ENCODE data around the gene HS6ST2. TPM values are rescaled to one million over a fixed set of nuclear protein-coding genes. Genes with fewer than 3 reads are reported as not detected.
"Not testable (repeated sequence)": the region's sequence is repeated elsewhere in the genome, so short reads cannot be mapped to it uniquely, and the experiment has no call there.

The HS6ST2 gene
- total and polyA plus RNA-seq, 3 donors from 2014 or later, result 3.7 to 13.3 (median 7.6) TPM

DNA sequence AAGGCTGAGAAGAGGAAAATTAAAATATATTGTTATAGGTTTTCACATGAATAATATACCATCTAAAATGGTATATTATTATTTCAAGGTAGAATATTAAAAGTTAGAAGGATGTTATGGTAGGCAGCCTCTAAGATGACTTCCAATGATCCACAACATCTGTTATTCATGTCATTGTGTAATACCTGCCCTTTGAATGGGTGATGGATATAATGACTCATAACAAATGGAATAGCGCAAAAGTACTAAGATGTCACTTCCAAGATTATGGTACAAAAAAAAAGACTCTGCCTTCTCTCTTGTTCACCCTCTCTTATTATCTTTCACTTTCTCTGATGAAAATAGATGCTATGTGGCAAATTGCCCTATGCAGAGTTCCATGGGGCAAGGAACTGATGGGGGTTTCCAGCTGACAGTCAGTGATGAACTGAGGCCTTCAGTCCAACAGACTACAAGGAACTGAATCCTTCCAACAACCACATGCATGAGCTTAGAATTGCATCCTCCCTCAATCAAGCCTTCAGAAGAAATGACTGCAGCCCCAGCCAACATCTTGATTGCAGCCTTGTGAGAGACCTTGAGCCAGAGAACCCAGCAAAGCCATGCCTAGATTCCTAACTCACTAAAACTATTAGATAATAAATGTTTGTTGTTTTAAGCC, 57.7 kb downstream of the HS6ST2 start:
- Histone ChIP-seq H3K36me3 (ENCODE audit: low read depth, missing control alignments) (no peaks in the 10 kb centered on the region), H3K9me3 (no peaks in the 10 kb centered on the region), H3K27ac (no peak overlapping the region), H3K27me3 (no peaks in the 10 kb centered on the region), H3K4me3 (no peak overlapping the region), H3K4me1 (no peaks in the 10 kb centered on the region)
- 93 to 94% methylated on average over 1 of the region's 1 CpG for WGBS, 2 donors
- intact Hi-C loops (cut with DNase I; ENCODE audit: low total_unique reads), result no loop called here
- no peak for TF ChIP-seq POLR2A (IDR thresholded peaks at IDR 0.05)
- DNase-seq, result no peak

DNA sequence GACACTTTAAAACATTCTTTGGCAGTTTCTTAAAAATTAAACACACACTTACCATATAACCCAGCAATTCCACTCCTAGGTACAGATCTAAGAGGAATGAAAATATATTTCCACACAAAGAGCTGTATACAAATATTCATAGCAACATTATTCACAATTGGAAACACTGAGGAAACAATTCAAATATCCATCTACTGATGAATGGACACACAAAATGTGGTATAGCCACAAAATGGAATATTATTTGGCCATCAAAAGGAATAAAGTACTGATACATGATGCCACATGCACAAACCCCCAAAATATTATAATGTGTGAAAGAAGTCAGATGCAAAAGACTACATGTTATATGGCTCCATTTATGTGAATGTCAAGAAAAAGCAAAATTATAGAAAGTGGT, 70.9 kb downstream of the HS6ST2 start:
- no peak for TF ChIP-seq POLR2A (IDR thresholded peaks at IDR 0.05)
- TF ChIP-seq, protein P1, sequence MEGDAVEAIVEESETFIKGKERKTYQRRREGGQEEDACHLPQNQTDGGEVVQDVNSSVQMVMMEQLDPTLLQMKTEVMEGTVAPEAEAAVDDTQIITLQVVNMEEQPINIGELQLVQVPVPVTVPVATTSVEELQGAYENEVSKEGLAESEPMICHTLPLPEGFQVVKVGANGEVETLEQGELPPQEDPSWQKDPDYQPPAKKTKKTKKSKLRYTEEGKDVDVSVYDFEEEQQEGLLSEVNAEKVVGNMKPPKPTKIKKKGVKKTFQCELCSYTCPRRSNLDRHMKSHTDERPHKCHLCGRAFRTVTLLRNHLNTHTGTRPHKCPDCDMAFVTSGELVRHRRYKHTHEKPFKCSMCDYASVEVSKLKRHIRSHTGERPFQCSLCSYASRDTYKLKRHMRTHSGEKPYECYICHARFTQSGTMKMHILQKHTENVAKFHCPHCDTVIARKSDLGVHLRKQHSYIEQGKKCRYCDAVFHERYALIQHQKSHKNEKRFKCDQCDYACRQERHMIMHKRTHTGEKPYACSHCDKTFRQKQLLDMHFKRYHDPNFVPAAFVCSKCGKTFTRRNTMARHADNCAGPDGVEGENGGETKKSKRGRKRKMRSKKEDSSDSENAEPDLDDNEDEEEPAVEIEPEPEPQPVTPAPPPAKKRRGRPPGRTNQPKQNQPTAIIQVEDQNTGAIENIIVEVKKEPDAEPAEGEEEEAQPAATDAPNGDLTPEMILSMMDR (IDR thresholded peaks at IDR 0.05), result no peak
- no peaks in the 10 kb centered on the region for H3K36me3 ChIP-seq (ENCODE audit: low read depth, missing control alignments)
- intact Hi-C loops (cut with DNase I; ENCODE audit: low total_unique reads), result no loop called here
- H3K4me3 ChIP-seq, result no peak overlapping the region
- H3K27me3 ChIP-seq, result no peaks in the 10 kb centered on the region
- H3K9me3 ChIP-seq, result no peaks in the 10 kb centered on the region
- no peak for DNase-seq
- no peaks in the 10 kb centered on the region for H3K4me1 ChIP-seq
- H3K27ac ChIP-seq, result no peak overlapping the region

DNA sequence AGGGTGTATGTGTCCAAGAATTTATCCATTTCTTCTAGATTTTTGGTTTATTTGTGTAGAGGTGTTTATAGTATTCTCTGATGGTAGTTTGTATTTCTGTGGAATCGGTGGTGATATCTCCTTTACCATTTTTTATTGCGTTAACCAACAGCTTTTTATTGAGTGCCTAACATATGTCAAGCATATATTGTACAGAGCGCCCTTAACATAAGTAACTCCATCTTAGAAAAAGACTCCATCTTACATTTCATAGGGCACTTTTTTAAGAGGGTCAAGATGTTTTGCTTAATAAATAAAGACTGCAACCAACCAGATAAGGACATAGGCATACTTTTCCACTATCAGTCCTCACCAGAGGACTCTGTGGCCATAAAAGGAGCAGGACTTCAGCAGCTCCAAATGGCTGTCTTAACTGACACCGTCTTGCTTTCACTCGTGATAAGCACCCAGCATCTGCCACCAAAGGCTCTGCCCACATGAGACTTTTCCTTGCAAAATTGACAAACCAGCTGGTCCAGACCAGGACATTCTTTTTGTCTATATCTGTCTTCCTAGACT, 75.0 kb downstream of the HS6ST2 start:
- no peaks in the 10 kb centered on the region for H3K36me3 ChIP-seq (ENCODE audit: low read depth, missing control alignments)
- H3K27me3 ChIP-seq, result no peaks in the 10 kb centered on the region
- DNase-seq, result no peak
- TF ChIP-seq POLR2A (IDR thresholded peaks at IDR 0.05), result no peak
- TF ChIP-seq, protein P1 (IDR thresholded peaks at IDR 0.05), result no peak
- H3K27ac ChIP-seq, result no peak overlapping the region
- H3K4me1 ChIP-seq, result no peaks in the 10 kb centered on the region
- no peak overlapping the region for H3K4me3 ChIP-seq
- 87 to 93% methylated on average over 5 of the region's 5 CpGs for WGBS, 2 donors
- H3K9me3 ChIP-seq, result no peaks in the 10 kb centered on the region
- intact Hi-C loops (cut with DNase I; ENCODE audit: low total_unique reads), result no loop called here

DNA sequence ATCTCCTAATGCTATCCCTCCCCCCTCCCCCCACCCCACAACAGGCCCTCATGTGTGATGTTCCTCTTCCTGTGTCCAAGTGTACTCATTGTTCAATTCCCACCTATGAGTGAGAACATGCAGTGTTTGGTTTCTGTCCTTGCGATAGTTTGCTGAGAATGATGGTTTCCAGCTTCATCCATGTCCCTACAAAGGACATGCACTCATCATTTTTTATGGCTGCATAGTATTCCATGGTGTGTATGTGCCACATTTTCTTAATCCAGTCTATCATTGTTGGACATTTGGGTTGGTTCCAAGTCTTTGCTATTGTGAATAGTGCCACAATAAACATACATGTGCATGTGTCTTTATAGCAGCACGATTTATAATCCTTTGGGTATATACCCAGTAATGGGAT, 77.7 kb downstream of the HS6ST2 start:
- H3K4me3 ChIP-seq; H3K27ac ChIP-seq; H3K4me1 ChIP-seq; H3K36me3 ChIP-seq (ENCODE audit: low read depth, missing control alignments); H3K9me3 ChIP-seq; H3K27me3 ChIP-seq; intact Hi-C loops (cut with DNase I; ENCODE audit: low total_unique reads); DNase-seq: not testable (repeated sequence)
- WGBS, 2 donors, result 100% methylated on average over 1 of the region's 2 CpGs; no CpG with 5 or more reads in 1 of the 2 donors

DNA sequence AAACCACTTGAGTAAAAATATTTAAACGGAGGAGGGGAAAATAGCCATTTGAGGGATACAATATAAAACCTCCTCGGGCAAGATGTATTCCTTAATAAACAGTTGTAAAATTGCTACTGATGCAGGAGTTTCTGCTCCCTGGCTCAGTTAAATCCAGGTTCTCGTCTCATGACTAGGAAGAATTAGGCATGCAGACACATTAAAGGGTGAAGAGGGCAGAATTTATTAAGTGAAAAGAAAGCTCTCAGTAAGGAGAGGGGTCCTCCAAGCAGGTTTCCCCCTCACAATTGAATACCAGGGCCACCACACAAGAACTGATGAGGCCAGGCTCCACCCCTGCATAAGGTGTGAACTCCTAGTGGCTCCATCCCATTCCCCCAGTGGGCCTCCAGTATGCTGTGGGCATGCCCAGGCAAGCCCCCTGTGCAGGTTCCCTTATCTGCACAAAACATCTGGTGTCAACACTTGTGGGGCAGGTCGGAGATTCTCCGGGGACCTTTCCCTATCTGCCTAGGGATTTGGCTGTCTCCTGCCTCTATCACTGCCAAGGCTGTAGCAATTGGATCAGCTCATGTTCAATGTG, 80.4 kb downstream of the HS6ST2 start:
- no peak for DNase-seq
- intact Hi-C loops (cut with DNase I; ENCODE audit: low total_unique reads), result no loop called here
- TF ChIP-seq, protein P1 (IDR thresholded peaks at IDR 0.05), result no peak
- no peak for TF ChIP-seq POLR2A (IDR thresholded peaks at IDR 0.05)
- H3K27ac ChIP-seq, result no peak overlapping the region
- H3K4me3 ChIP-seq, result no peak overlapping the region
- H3K36me3 ChIP-seq (ENCODE audit: low read depth, missing control alignments), result no peaks in the 10 kb centered on the region
- H3K4me1 ChIP-seq, result peaks cover 6% of the 10 kb centered on the region
- no peaks in the 10 kb centered on the region for H3K9me3 ChIP-seq
- H3K27me3 ChIP-seq, result no peaks in the 10 kb centered on the region
- WGBS, 2 donors, result 72 to 84% methylated on average over 3 to 5 of the region's 5 CpGs

All from testis (tissue), 3 donors.